A549 treated with dexamethasone at 1 μM for 4 hours (cell line): ENCODE results near the gene ZNF804A. TPM values are rescaled to one million over a fixed set of nuclear protein-coding genes. Genes with fewer than 3 reads are reported as not detected.

Experiments used
- total RNA-seq: library from RNA; stranded (reverse); fragments of 200-300 nt; extraction: Qiagen RNA extraction; gene quantifications from 5 replicates; pipeline ENCODE4 v1.2.3, GENCODE V29; 2022

Gene ZNF804A
- not detected in 5 replicates for total RNA-seq

GRCh38 chr2:184598316-184599053 is at the start of gene ZNF804A:
TSS of gene ZNF804A (plus strand) at chr2:184598529. CDS start at chr2:184598960, 431 bp downstream.

